Neural crest cell (in vitro differentiated cells): ENCODE data around the gene COL24A1. TPM values are rescaled to one million over a fixed set of nuclear protein-coding genes. Genes with fewer than 3 reads are reported as not detected.

ENCODE experiments used
- DNase-seq: peaks from one replicate; pipeline ENCODE4 v3.0.0; 2021; ENCODE audit warnings: low read depth, mixed read lengths, low spot score
- H3K27ac Mint-ChIP-seq: one replicate; pipeline ENCODE4 v1.8.0; 2021; ENCODE audit warnings: mild to moderate bottlenecking, mixed read lengths; ENCODE audit not compliant: unreplicated experiment
- H3K27me3 Mint-ChIP-seq: 2 replicates; pipeline ENCODE4 v1.8.0; 2021; ENCODE audit warnings: low read depth, mild to moderate bottlenecking, mixed read lengths
- H3K36me3 Mint-ChIP-seq: 2 replicates; pipeline ENCODE4 v1.8.0; 2021; ENCODE audit warnings: low read depth, mild to moderate bottlenecking, mixed read lengths
- H3K4me1 Mint-ChIP-seq: 2 replicates; pipeline ENCODE4 v1.8.0; 2021; ENCODE audit warnings: mixed read lengths
- H3K4me3 Mint-ChIP-seq: one replicate; pipeline ENCODE4 v1.8.0; 2021; ENCODE audit warnings: mild to moderate bottlenecking, mixed read lengths
- H3K9me3 Mint-ChIP-seq: 2 replicates; pipeline ENCODE4 v1.8.0; 2021; ENCODE audit warnings: mixed read lengths
- total RNA-seq: library from RNA; stranded (reverse); gene quantifications from 2 replicates; pipeline ENCODE4 v1.2.1, GENCODE V29; 2021
- TF ChIP-seq, protein P1 (sequence below): fragments of 200-600 bp; sonication (generic); conservative IDR thresholded peaks from 2 replicates; pipeline ENCODE4 v1.5.0; 2021; ENCODE audit warnings: antibody characterized with exemption, mild to moderate bottlenecking

The COL24A1 gene
- total RNA-seq, 1 donor from 2014 or later: 0.35 TPM

DNA sequence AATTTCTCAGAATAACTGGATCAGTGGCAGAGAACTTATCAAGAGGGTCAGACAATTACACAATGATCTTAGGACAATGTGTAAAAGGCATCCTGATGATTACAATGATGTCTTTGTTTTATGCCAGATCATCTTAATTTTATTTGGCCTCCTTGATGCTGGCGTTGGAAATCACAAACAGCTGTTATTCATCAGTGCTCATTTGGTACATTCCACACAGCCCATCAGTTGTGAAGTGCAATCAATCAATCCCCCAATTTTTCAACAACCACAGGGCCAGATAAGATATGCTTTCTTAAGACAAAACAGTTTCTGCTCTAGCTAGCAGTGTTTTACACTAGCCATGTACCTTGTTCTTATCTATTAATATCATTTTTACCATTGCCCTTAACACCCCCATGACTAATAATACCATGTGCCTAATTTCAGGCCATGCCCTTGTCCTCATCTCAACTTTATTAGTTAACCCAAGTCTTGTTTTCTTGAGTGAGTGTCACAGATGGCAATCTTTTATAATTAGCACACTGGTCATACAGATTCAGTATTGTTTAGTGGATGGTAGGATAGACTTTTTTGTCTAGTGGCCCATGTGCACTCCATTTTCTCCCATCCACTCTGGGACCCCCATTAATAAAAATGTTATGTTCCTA lies 40.8 kb upstream of the COL24A1 start:
- Mint-ChIP-seq H3K36me3 (no peaks in the 10 kb centered on the region), H3K27me3 (no peaks in the 10 kb centered on the region), H3K4me3 (no peak overlapping the region), H3K9me3 (no peaks in the 10 kb centered on the region), H3K27ac (no peak overlapping the region), H3K4me1 (peaks cover 3% of the 10 kb centered on the region)
- DNase-seq: no peak
- TF ChIP-seq, protein P1, sequence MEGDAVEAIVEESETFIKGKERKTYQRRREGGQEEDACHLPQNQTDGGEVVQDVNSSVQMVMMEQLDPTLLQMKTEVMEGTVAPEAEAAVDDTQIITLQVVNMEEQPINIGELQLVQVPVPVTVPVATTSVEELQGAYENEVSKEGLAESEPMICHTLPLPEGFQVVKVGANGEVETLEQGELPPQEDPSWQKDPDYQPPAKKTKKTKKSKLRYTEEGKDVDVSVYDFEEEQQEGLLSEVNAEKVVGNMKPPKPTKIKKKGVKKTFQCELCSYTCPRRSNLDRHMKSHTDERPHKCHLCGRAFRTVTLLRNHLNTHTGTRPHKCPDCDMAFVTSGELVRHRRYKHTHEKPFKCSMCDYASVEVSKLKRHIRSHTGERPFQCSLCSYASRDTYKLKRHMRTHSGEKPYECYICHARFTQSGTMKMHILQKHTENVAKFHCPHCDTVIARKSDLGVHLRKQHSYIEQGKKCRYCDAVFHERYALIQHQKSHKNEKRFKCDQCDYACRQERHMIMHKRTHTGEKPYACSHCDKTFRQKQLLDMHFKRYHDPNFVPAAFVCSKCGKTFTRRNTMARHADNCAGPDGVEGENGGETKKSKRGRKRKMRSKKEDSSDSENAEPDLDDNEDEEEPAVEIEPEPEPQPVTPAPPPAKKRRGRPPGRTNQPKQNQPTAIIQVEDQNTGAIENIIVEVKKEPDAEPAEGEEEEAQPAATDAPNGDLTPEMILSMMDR: no peak

DNA sequence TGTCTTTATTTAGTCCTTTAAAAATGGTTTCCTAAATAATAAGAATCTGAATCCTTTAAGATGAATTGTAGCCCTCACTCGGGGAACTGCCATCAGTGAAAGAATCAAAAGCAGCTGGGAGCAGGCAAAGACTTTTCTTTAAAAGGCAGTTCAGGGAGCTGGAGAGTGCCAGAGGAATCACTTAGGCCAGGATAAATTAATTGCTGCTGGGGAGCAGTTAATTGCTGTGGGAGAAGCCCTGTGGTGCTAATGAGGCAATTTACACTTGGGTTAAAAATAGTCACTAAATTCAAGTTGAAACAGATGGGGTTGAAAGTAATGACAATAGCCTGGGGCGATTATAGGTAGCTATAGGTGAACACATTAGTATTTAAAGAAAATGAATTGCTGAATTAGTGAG lies 38.7 kb upstream of the COL24A1 start:
- Mint-ChIP-seq H3K9me3 (no peaks in the 10 kb centered on the region), H3K27ac (no peak overlapping the region), H3K4me3 (no peak overlapping the region), H3K4me1 (no peaks in the 10 kb centered on the region), H3K36me3 (no peaks in the 10 kb centered on the region), H3K27me3 (peaks cover 2% of the 10 kb centered on the region)
- DNase-seq: no peak
- TF ChIP-seq, protein P1: no peak

DNA sequence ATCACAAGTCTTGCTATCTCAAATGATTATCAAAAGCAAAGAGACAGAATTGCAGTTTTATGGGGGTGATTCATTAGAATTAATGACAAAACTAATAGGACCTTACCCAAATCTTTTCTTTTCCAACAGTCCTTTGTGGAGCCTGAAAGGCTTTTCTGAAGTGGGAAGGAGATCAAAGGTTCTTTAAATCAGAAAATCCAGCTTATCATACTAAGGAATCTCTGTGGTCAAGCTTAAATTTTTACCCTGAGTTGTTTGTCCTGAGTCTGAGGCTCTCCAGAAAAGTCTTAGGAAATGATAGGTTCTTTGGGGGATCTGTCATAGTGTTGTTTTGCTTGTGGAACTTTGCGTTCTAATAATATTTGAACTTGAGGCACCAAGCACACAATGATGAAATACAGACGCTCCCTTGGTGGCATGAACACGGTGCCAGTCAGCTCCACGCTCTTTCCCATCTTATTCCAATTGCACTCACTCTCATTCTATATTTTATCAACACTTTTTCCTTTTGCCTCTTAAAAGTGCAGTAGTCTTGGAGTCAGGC lies 38.0 kb upstream of the COL24A1 start:
- Mint-ChIP-seq H3K4me1 (no peaks in the 10 kb centered on the region), H3K27ac (no peak overlapping the region), H3K9me3 (no peaks in the 10 kb centered on the region), H3K36me3 (no peaks in the 10 kb centered on the region), H3K27me3 (peaks cover 2% of the 10 kb centered on the region), H3K4me3 (no peak overlapping the region)
- TF ChIP-seq, protein P1: no peak
- DNase-seq: no peak

DNA sequence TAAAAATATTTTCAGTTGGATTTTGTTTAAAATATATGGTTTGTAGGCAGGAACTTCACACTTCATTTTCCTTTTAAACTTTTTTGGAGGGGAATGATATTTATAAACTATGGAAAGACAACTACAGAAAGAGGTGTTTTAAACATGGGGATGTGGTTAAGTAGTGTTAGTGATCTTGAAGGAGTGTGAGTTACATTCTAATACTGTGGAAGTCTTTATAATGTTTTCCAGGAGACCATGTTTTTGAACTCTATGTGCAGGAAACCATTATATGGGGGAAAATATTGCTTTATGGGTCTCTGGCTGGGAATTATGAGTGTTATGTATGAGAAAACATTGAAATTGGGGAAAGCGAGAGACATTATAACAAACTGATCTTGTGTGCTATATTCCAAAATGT lies 35.8 kb upstream of the COL24A1 start:
- Mint-ChIP-seq H3K4me3 (no peak overlapping the region), H3K4me1 (no peaks in the 10 kb centered on the region), H3K27ac (no peak overlapping the region), H3K9me3 (no peaks in the 10 kb centered on the region), H3K36me3 (no peaks in the 10 kb centered on the region), H3K27me3 (peaks cover 8% of the 10 kb centered on the region)
- TF ChIP-seq, protein P1: no peak
- DNase-seq: no peak

DNA sequence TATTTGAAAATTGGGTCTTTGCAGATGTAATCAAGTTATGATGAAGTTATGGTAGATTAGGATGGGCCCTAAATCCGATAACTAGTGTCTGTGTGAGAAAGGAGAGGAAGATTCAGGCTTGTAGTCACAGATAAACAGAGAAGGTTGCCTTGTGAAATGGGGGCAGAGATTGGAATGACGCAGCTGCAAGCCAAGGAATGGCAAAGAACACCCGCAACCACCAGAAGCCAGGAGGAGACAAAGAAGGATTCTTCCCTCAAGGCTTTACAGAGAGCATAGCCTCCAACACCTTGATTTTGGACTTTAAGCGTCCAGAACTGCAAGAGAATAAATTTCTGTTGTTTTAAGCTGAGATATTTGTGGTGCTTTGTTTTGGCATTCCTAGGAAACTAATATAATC lies 35.4 kb upstream of the COL24A1 start:
- Mint-ChIP-seq H3K27ac (no peak overlapping the region), H3K4me3 (no peak overlapping the region), H3K4me1 (no peaks in the 10 kb centered on the region), H3K27me3 (peaks cover 12% of the 10 kb centered on the region), H3K36me3 (no peaks in the 10 kb centered on the region), H3K9me3 (no peaks in the 10 kb centered on the region)
- DNase-seq: no peak
- TF ChIP-seq, protein P1: no peak
